ENCODE measurements around the gene KLF1. TPM values are rescaled to one million over a fixed set of nuclear protein-coding genes. Genes with fewer than 3 reads are reported as not detected.

The KLF1 gene
- total RNA-seq, 1 donor from 2014 or later = 0.77 TPM

- H3K27me3 Mint-ChIP-seq = peaks cover 39% of the 10 kb centered on the region
- intact Hi-C loops (cut with micrococcal nuclease) = no loop called here
- no peak for DNase-seq
Measured at GRCh38 chr19:12843999-12844732, 42.8 kb downstream of the KLF1 start.

GRCh38 chr19:12843328-12843727 lies 43.7 kb downstream of the KLF1 start:
- H3K4me1 Mint-ChIP-seq = peaks cover 23% of the 10 kb centered on the region
- no peak overlapping the region for H3K4me3 Mint-ChIP-seq
- no peak for DNase-seq
- H3K27ac Mint-ChIP-seq = no peak overlapping the region
- no peaks in the 10 kb centered on the region for H3K36me3 Mint-ChIP-seq (ENCODE audit: low read depth)
- H3K9me3 Mint-ChIP-seq = no peaks in the 10 kb centered on the region
- H3K27me3 Mint-ChIP-seq = peaks cover 45% of the 10 kb centered on the region
- intact Hi-C loops (cut with micrococcal nuclease) = no loop called here

More at GRCh38 chr19:12843999-12844732, 42.8 kb downstream of the KLF1 start:
- no peak overlapping the region for H3K27ac Mint-ChIP-seq
- no peak overlapping the region for H3K4me3 Mint-ChIP-seq
- H3K4me1 Mint-ChIP-seq = peaks cover 20% of the 10 kb centered on the region
- H3K9me3 Mint-ChIP-seq = no peaks in the 10 kb centered on the region
- H3K36me3 Mint-ChIP-seq (ENCODE audit: low read depth) = no peaks in the 10 kb centered on the region

GRCh38 chr19:12842511-12842910 lies 44.5 kb downstream of the KLF1 start:
- Mint-ChIP-seq H3K4me1 (peaks cover 19% of the 10 kb centered on the region), H3K36me3 (ENCODE audit: low read depth) (no peaks in the 10 kb centered on the region), H3K27me3 (peaks cover 50% of the 10 kb centered on the region), H3K9me3 (no peaks in the 10 kb centered on the region), H3K27ac (no peak overlapping the region), H3K4me3 (no peak overlapping the region)
- intact Hi-C loops (cut with micrococcal nuclease) = no loop called here
- no peak for DNase-seq

GRCh38 chr19:12841094-12841493 lies 45.9 kb downstream of the KLF1 start:
- Mint-ChIP-seq H3K9me3 (no peaks in the 10 kb centered on the region), H3K36me3 (ENCODE audit: low read depth) (no peaks in the 10 kb centered on the region), H3K27ac (no peak overlapping the region), H3K4me3 (peak overlapping the region; percentile 72), H3K4me1 (peaks cover 17% of the 10 kb centered on the region), H3K27me3 (peaks cover 58% of the 10 kb centered on the region)
- DNase-seq = peak; percentile 83
- intact Hi-C loops (cut with micrococcal nuclease) = no loop called here

- DNase-seq = peak; percentile 88
- intact Hi-C loops (cut with micrococcal nuclease) = no loop called here
- peaks cover 61% of the 10 kb centered on the region for H3K27me3 Mint-ChIP-seq
- no peaks in the 10 kb centered on the region for H3K36me3 Mint-ChIP-seq (ENCODE audit: low read depth)
- H3K4me3 Mint-ChIP-seq = peak overlapping the region; percentile 72
- H3K27ac Mint-ChIP-seq = no peak overlapping the region
- H3K9me3 Mint-ChIP-seq = no peaks in the 10 kb centered on the region
- H3K4me1 Mint-ChIP-seq = peaks cover 17% of the 10 kb centered on the region
Measured at GRCh38 chr19:12840091-12841079, 46.6 kb downstream of the KLF1 start.

- no peaks in the 10 kb centered on the region for H3K36me3 Mint-ChIP-seq (ENCODE audit: low read depth)
- H3K27me3 Mint-ChIP-seq = peaks cover 68% of the 10 kb centered on the region
- H3K4me3 Mint-ChIP-seq = peak overlapping the region; percentile 74
- intact Hi-C loops (cut with micrococcal nuclease) = loop anchor here (2.0 to 5.0 kb wide), 4 partner anchors 42 to 258 kb away; partner anchors contain the start of genes DNASE2 and HOOK2
- peak; percentile 72 for DNase-seq
- H3K27ac Mint-ChIP-seq = peak overlapping the region; percentile 30
- no peaks in the 10 kb centered on the region for H3K9me3 Mint-ChIP-seq
- H3K4me1 Mint-ChIP-seq = peaks cover 20% of the 10 kb centered on the region
Measured at GRCh38 chr19:12838886-12839756, 47.9 kb downstream of the KLF1 start.

- peaks cover 21% of the 10 kb centered on the region for H3K4me1 Mint-ChIP-seq
- H3K4me3 Mint-ChIP-seq = peak within 1 kb of the TSS; percentile 74
- peak within 1 kb of the TSS; percentile 30 for H3K27ac Mint-ChIP-seq
Measured at GRCh38 chr19:12838182-12838885, 48.7 kb downstream of the KLF1 start, which contains the start of gene MAST1. Gene MAST1, plus strand, starts transcription at chr19:12838515. Its CDS starts 58 bp downstream, at chr19:12838573.

GRCh38 chr19:12837225-12837624 lies 49.8 kb downstream of the KLF1 start:
- Mint-ChIP-seq H3K9me3 (peaks cover 4% of the 10 kb centered on the region), H3K4me1 (peaks cover 26% of the 10 kb centered on the region), H3K36me3 (ENCODE audit: low read depth) (peaks cover 2% of the 10 kb centered on the region), H3K27ac (no peak overlapping the region), H3K27me3 (peaks cover 71% of the 10 kb centered on the region), H3K4me3 (no peak overlapping the region)
- no peak for DNase-seq
- intact Hi-C loops (cut with micrococcal nuclease) = loop anchor here (5.0 kb wide), 3 partner anchors 60 to 260 kb away; partner anchors contain the start of gene HOOK2

More at GRCh38 chr19:12838182-12838885, 48.7 kb downstream of the KLF1 start, which contains the start of gene MAST1:
- H3K36me3 Mint-ChIP-seq (ENCODE audit: low read depth) = no peaks in the 10 kb centered on the region
- H3K27me3 Mint-ChIP-seq = peaks cover 69% of the 10 kb centered on the region
- DNase-seq = peak; percentile 88
- intact Hi-C loops (cut with micrococcal nuclease) = loop anchor here (2.0 to 5.0 kb wide), 4 partner anchors 42 to 259 kb away; partner anchors contain the start of genes DNASE2 and HOOK2
- H3K9me3 Mint-ChIP-seq = no peaks in the 10 kb centered on the region

GRCh38 chr19:12836529-12836863 lies 50.5 kb downstream of the KLF1 start:
- no peak overlapping the region for H3K27ac Mint-ChIP-seq
- peaks cover 2% of the 10 kb centered on the region for H3K36me3 Mint-ChIP-seq (ENCODE audit: low read depth)
- H3K4me1 Mint-ChIP-seq = peaks cover 28% of the 10 kb centered on the region
- DNase-seq = no peak
- H3K27me3 Mint-ChIP-seq = peaks cover 73% of the 10 kb centered on the region
- no peak overlapping the region for H3K4me3 Mint-ChIP-seq
- peaks cover 5% of the 10 kb centered on the region for H3K9me3 Mint-ChIP-seq
- intact Hi-C loops (cut with micrococcal nuclease) = loop anchor here (5.0 kb wide), 3 partner anchors 59 to 261 kb away; partner anchors contain the start of gene HOOK2

- Mint-ChIP-seq H3K9me3 (peaks cover 5% of the 10 kb centered on the region), H3K4me1 (peaks cover 22% of the 10 kb centered on the region), H3K4me3 (no peak overlapping the region), H3K27ac (no peak overlapping the region), H3K27me3 (peaks cover 69% of the 10 kb centered on the region), H3K36me3 (ENCODE audit: low read depth) (peaks cover 2% of the 10 kb centered on the region)
- peak; percentile 78 for DNase-seq
- intact Hi-C loops (cut with micrococcal nuclease) = loop anchor here (5.0 kb wide), 3 partner anchors 58 to 262 kb away; partner anchors contain the start of gene HOOK2
Measured at GRCh38 chr19:12834976-12835757, 51.8 kb downstream of the KLF1 start.

GRCh38 chr19:12834566-12834943 lies 52.4 kb downstream of the KLF1 start, which contains the start of gene RTBDN:
Gene RTBDN, minus strand, starts transcription at chr19:12834579. Its CDS starts 4,600 bp downstream, at chr19:12829979.
- Mint-ChIP-seq H3K9me3 (peaks cover 5% of the 10 kb centered on the region), H3K4me1 (peaks cover 21% of the 10 kb centered on the region), H3K4me3 (peak within 1 kb of the TSS; percentile 44), H3K36me3 (ENCODE audit: low read depth) (peaks cover 2% of the 10 kb centered on the region), H3K27ac (no peak within 1 kb of the TSS), H3K27me3 (peaks cover 70% of the 10 kb centered on the region)
- intact Hi-C loops (cut with micrococcal nuclease) = no loop called here
- no peak for DNase-seq

Measured in activated CD4-positive, alpha-beta T cell treated with anti-CD3 and anti-CD28 coated beads, Interleukin-2, amount 10 ng/mL, durations not matched to agents 24 days and 14 days (primary cell).